Subcutaneous adipose tissue (tissue), 4 donors: ENCODE data around the gene WDPCP. TPM values are rescaled to one million over a fixed set of nuclear protein-coding genes. Genes with fewer than 3 reads are reported as not detected.

ENCODE experiments used
- total RNA-seq, 4 donors: library from RNA; depleted of rRNA; stranded (reverse); fragments of >200 nt; gene quantifications; one replicate each; pipeline ENCODE4 v1.1.0, GENCODE V29; 2016
- TF ChIP-seq, protein P1 (sequence below): fragments of 450-650 bp; IDR thresholded peaks from one replicate; pipeline ENCODE4 v1.5.1; 2016; ENCODE audit warnings: low read depth, mild to moderate bottlenecking, control low read depth, antibody characterized with exemption, moderate library complexity

WDPCP gene
- total RNA-seq, 4 donors from 2014 or later: 19.5 to 29.5 (median 22.9) TPM

DNA sequence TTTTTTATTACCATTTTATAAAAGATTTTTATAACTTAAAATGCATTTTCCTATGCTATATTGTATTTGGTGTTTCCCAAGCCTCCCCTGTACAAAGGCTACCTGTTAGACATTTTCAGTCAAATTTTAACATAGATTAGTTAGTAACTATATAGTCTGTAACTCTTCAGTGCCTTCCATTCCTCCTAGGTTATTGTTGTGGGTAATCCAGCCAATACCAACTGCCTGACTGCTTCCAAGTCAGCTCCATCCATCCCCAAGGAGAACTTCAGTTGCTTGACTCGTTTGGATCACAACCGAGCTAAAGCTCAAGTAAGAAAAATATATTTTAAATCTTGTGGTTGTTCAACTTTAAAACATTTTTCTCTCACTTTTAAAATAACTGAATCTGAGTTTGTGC, 10.7 kb upstream of the WDPCP start:
- TF ChIP-seq, protein P1, sequence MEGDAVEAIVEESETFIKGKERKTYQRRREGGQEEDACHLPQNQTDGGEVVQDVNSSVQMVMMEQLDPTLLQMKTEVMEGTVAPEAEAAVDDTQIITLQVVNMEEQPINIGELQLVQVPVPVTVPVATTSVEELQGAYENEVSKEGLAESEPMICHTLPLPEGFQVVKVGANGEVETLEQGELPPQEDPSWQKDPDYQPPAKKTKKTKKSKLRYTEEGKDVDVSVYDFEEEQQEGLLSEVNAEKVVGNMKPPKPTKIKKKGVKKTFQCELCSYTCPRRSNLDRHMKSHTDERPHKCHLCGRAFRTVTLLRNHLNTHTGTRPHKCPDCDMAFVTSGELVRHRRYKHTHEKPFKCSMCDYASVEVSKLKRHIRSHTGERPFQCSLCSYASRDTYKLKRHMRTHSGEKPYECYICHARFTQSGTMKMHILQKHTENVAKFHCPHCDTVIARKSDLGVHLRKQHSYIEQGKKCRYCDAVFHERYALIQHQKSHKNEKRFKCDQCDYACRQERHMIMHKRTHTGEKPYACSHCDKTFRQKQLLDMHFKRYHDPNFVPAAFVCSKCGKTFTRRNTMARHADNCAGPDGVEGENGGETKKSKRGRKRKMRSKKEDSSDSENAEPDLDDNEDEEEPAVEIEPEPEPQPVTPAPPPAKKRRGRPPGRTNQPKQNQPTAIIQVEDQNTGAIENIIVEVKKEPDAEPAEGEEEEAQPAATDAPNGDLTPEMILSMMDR: no peak

GRCh38 chr2:63596401-63596883, 8.2 kb upstream of the WDPCP start:
- TF ChIP-seq, protein P1: no peak

DNA sequence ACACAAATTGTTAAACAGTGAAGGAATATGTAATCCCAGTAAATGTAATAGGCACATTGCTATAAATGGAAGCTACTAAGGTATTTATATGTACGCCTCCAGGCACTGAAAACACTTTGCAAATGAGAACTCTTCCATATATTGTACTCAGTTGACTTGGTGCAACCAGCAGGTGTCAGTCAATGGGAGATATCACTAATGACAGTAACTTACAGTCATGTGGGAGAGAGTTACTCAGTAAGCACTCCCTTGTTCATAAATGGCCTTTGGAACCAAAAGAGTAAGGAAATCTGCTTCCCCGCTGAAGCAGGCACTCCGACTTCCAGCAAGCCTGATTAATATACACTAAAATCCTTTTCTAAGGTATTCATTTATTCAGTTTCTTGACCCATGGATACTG, 6.4 kb upstream of the WDPCP start:
- TF ChIP-seq, protein P1: no peak

DNA sequence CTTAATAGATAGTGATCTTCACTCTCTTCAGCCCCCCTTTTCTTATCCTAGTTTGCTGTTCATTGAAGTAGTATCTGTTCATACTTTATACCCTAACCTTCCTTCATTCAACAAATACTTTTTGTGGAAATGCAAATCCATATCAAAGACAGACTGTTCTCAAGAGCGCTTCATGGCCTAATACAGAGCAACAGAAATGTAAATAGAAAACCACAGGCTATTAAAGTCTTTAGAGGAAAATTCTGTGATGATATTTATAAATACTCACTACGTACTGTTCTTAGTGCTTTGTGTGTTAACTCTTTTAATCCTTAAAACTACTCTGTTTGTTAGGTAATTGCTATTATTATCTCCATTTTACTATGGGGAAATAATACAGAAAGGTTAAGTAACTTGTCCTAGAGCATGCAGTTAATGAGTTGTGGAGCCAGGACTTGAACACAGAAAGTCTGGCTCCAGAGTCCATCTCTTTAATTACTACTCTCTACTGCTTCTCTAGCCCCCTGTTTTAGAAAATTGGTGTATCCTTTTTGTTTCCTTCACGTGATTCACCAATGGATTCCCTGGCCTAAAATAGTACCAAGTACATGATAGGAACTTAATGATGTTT, 3.4 kb upstream of the WDPCP start:
- TF ChIP-seq, protein P1: no peak

GRCh38 chr2:63590626-63591408, 2.5 kb upstream of the WDPCP start:
- TF ChIP-seq, protein P1: no peak

GRCh38 chr2:63589148-63589958, 1.1 kb upstream of the WDPCP start:
- TF ChIP-seq, protein P1: no peak
